Breast epithelium (tissue), 4 donors: Measurements from ENCODE around the gene PFKFB3. TPM values are rescaled to one million over a fixed set of nuclear protein-coding genes. Genes with fewer than 3 reads are reported as not detected.

Experiments
- DNase-seq, 2 donors: peaks; one replicate each; pipeline ENCODE4 v3.0.0-alpha.2; 2019; ENCODE audit warnings: low spot score in 2 of 2
- H3K27ac ChIP-seq, 2 donors: fragments of 200-600 bp; sonication (generic) in 1 of 2; one replicate each; pipeline ENCODE4 v1.5.1; 2016 to 2019; ENCODE audit warnings: mild to moderate bottlenecking in 1 of 2
- H3K27me3 ChIP-seq, 2 donors: fragments of 200-600 bp; sonication (generic) in 1 of 2; one replicate each; pipeline versions ENCODE4 v1.5.1 to v1.6.0; 2017 to 2019; ENCODE audit warnings: control low read depth in 1 of 2, mild to moderate bottlenecking in 1 of 2
- H3K36me3 ChIP-seq: fragments of 200-600 bp; one replicate; pipeline ENCODE4 v1.5.1; 2019
- H3K4me1 ChIP-seq, 2 donors: fragments of 200-600 bp; sonication (generic); one replicate each; pipeline ENCODE4 v1.5.1; 2016 to 2019; ENCODE audit warnings: control low read depth in 1 of 2
- H3K4me3 ChIP-seq, 3 donors: fragments of 200-600 bp; sonication (generic); 1 replicate in 2 of 3; 2 replicates in 1 of 3; pipeline ENCODE4 v1.5.1; 2016 to 2019; ENCODE audit warnings: mild to moderate bottlenecking in 3 of 3, moderate library complexity in 2 of 3
- H3K9me3 ChIP-seq, 2 donors: fragments of 200-600 bp; sonication (generic) in 1 of 2; one replicate each; pipeline ENCODE4 v1.5.1; 2016 to 2019; ENCODE audit warnings: control low read depth in 1 of 2
- CTCF ChIP-seq, 3 donors: fragments of 450-650 bp; IDR thresholded peaks; one replicate each; pipeline ENCODE4 v1.5.1; 2016 to 2017; ENCODE audit warnings: antibody characterized with exemption in 3 of 3, mild to moderate bottlenecking in 3 of 3, moderate library complexity in 3 of 3
- POLR2A ChIP-seq: fragments of 450-650 bp; IDR thresholded peaks from one replicate; pipeline ENCODE4 v1.6.1; 2016; ENCODE audit warnings: antibody characterized with exemption, mild to moderate bottlenecking, moderate library complexity
- POLR2AphosphoS5 ChIP-seq, 3 donors: sonication (generic); formaldehyde crosslinking; IDR thresholded peaks; one replicate each; pipeline ENCODE4 v1.6.1; 2017; ENCODE audit warnings: antibody characterized with exemption in 3 of 3
- intact Hi-C: fragments of 100-400 bp; cut with DNase I; formaldehyde crosslinking; loops from one replicate; pipeline ENCODE4 v1.15.1; 2023; ENCODE audit warnings: low total_unique reads
- total RNA-seq, 3 donors: library from RNA; depleted of rRNA; stranded (reverse); fragments of >200 nt; gene quantifications; one replicate each; pipeline ENCODE4 v1.1.0, GENCODE V29; 2016

PFKFB3 gene
- total RNA-seq, 3 donors from 2014 or later, result 94.8 to 240 (median 144) TPM

GRCh38 chr10:6299743-6300105 lies 97.0 kb downstream of the PFKFB3 start:
- H3K4me1 ChIP-seq, result peaks cover 0 to 9% of the 10 kb centered on the region in 2 donors
- H3K36me3 ChIP-seq, result no peaks in the 10 kb centered on the region
- H3K4me3 ChIP-seq, result no peak overlapping the region
- DNase-seq, result no peak
- no peaks in the 10 kb centered on the region for H3K9me3 ChIP-seq
- intact Hi-C loops, result no loop called here
- peak overlapping the region; percentile 53 to 74 for H3K27ac ChIP-seq
- H3K27me3 ChIP-seq, result no peaks in the 10 kb centered on the region
- TF ChIP-seq POLR2A (no peak), POLR2AphosphoS5 (IDR thresholded peaks at IDR 0.05) (no peak), CTCF (IDR thresholded peaks at IDR 0.05) (no peak)

GRCh38 chr10:6300106-6300783 lies 97.5 kb downstream of the PFKFB3 start:
- H3K36me3 ChIP-seq, result no peaks in the 10 kb centered on the region
- H3K9me3 ChIP-seq, result no peaks in the 10 kb centered on the region
- H3K27me3 ChIP-seq, result no peaks in the 10 kb centered on the region
- peak in 1 of 2 donors; percentile 54 for DNase-seq
- peak overlapping the region; percentile 53 to 74 for H3K27ac ChIP-seq
- H3K4me3 ChIP-seq, result no peak overlapping the region
- H3K4me1 ChIP-seq, result peaks cover 0 to 9% of the 10 kb centered on the region in 2 donors
- TF ChIP-seq CTCF (IDR thresholded peaks at IDR 0.05), result no peak
- TF ChIP-seq POLR2A, result no peak
- peak in 1 of 3 donors; percentile 22 for TF ChIP-seq POLR2AphosphoS5 (IDR thresholded peaks at IDR 0.05)
- intact Hi-C loops, result no loop called here

GRCh38 chr10:6300784-6301460 lies 98.2 kb downstream of the PFKFB3 start:
- intact Hi-C loops, result no loop called here
- Histone ChIP-seq H3K9me3 (no peaks in the 10 kb centered on the region), H3K36me3 (no peaks in the 10 kb centered on the region), H3K4me1 (peaks cover 0 to 9% of the 10 kb centered on the region in 2 donors), H3K27ac (peak overlapping the region; percentile 53 to 74), H3K4me3 (no peak overlapping the region), H3K27me3 (no peaks in the 10 kb centered on the region)
- TF ChIP-seq POLR2A, result no peak
- no peak for TF ChIP-seq POLR2AphosphoS5 (IDR thresholded peaks at IDR 0.05)
- TF ChIP-seq CTCF (IDR thresholded peaks at IDR 0.05), result no peak
- DNase-seq, result no peak

GRCh38 chr10:6301488-6302075 lies 98.8 kb downstream of the PFKFB3 start:
- H3K4me1 ChIP-seq, result peaks cover 0 to 4% of the 10 kb centered on the region in 2 donors
- no peak for DNase-seq

More at GRCh38 chr10:6301488-6302075, 98.8 kb downstream of the PFKFB3 start:
- no peak overlapping the region for H3K4me3 ChIP-seq
- H3K36me3 ChIP-seq, result no peaks in the 10 kb centered on the region
- H3K9me3 ChIP-seq, result no peaks in the 10 kb centered on the region
- H3K27me3 ChIP-seq, result no peaks in the 10 kb centered on the region
- TF ChIP-seq CTCF (IDR thresholded peaks at IDR 0.05), result no peak
- no peak for TF ChIP-seq POLR2AphosphoS5 (IDR thresholded peaks at IDR 0.05)
- intact Hi-C loops, result no loop called here
- no peak overlapping the region for H3K27ac ChIP-seq

Other genes with a start within 250 kb of the PFKFB3 start
- gene IL15RA, start 225.4 kb upstream of the PFKFB3 start, total RNA-seq, result 10 to 100 TPM; 15.1 to 35.7 (median 25.9) TPM
- 1 to 10 TPM in 1 of 3 donors, under 1 TPM in 2; 0.33 to 1.3 (median 0.88) TPM for gene IL2RA, start 140.6 kb upstream of the PFKFB3 start, total RNA-seq
- 10 to 100 TPM; 62.4 to 72.4 (median 68.2) TPM for gene RBM17, start 113.9 kb upstream of the PFKFB3 start, total RNA-seq